SU-DHL-6 (cell line): ENCODE results near the gene IGIP.

Source experiments
- CTCF ChIP-seq: fragments of 200-600 bp; sonication (generic); IDR thresholded peaks from one replicate; pipeline ENCODE4 v1.5.1; 2017; ENCODE audit warnings: antibody characterized with exemption, mild to moderate bottlenecking, low read length, moderate library complexity; ENCODE audit not compliant: insufficient read depth, poor library complexity, severe bottlenecking
- EZH2phosphoT487 ChIP-seq: fragments of 200-600 bp; sonication (generic), shearing (Covaris generic); conservative IDR thresholded peaks from 2 replicates; pipeline ENCODE4 v1.6.1; 2018; ENCODE audit warnings: mild to moderate bottlenecking, antibody characterized with exemption, low read length, moderate library complexity, mixed read lengths

GRCh38 chr5:140104100-140104499 lies 21.6 kb upstream of the IGIP start:
- TF ChIP-seq CTCF (no peak), EZH2phosphoT487 (no peak)
